K562 (cell line): ENCODE results near the gene FAM120B. TPM values are rescaled to one million over a fixed set of nuclear protein-coding genes. Genes with fewer than 3 reads are reported as not detected.

Source experiments
- ARID2 ChIP-seq: fragments of 450-650 bp; IDR thresholded peaks from 2 replicates; pipeline ENCODE4 v1.6.1; 2017; ENCODE audit warnings: antibody characterized with exemption, mild to moderate bottlenecking
- GTF2F1 ChIP-seq: IDR thresholded peaks from 2 replicates; pipeline ENCODE4 v1.6.1; 2011; ENCODE audit warnings: low read depth, low read length, improper control_type of control experiment
- MCM3 ChIP-seq: fragments of 450-650 bp; IDR thresholded peaks from 2 replicates; pipeline ENCODE4 v1.6.1; 2016
- MTA3 ChIP-seq: fragments of 450-650 bp; formaldehyde crosslinking; IDR thresholded peaks from 2 replicates; pipeline ENCODE4 v1.6.1; 2017; ENCODE audit warnings: mild to moderate bottlenecking, borderline replicate concordance
- POLR2AphosphoS5 ChIP-seq: IDR thresholded peaks from 2 replicates; pipeline ENCODE4 v1.6.1; 2011; ENCODE audit warnings: mild to moderate bottlenecking, low read depth, low read length, moderate library complexity; ENCODE audit not compliant: control insufficient read depth, insufficient read depth
- SIN3A ChIP-seq, 2 experiments: fragments of 150-350 bp in 1 of 2; IDR thresholded peaks; 2 replicates each; pipeline ENCODE4 v1.6.1; 2011 to 2016; ENCODE audit warnings: borderline replicate concordance in 2 of 2, low read depth in 2 of 2, low read length in 2 of 2, mild to moderate bottlenecking in 2 of 2, moderate library complexity in 2 of 2; ENCODE audit not compliant: control insufficient read depth in 1 of 2
- SRSF9 ChIP-seq: fragments of 200-400 bp; formaldehyde crosslinking; IDR thresholded peaks from 2 replicates; pipeline ENCODE4 v1.6.1; 2017; ENCODE audit warnings: low read depth, low read length, borderline replicate concordance
- TCF3 ChIP-seq: sonication (generic); formaldehyde crosslinking; IDR thresholded peaks from 2 replicates; pipeline ENCODE4 v1.4.0; 2020; ENCODE audit warnings: mild to moderate bottlenecking, missing genetic modification reagents
- ZNF124 ChIP-seq: sonication (generic); formaldehyde crosslinking; IDR thresholded peaks from 2 replicates; pipeline ENCODE4 v1.8.1; 2022; ENCODE audit warnings: missing genetic modification reagents
- ZNF507 ChIP-seq: conservative IDR thresholded peaks from 2 replicates; pipeline ENCODE4 v1.6.1; 2017; ENCODE audit warnings: missing genetic modification characterization, missing compliant biosample characterization
- polyA plus RNA-seq, 8 experiments: library from polyadenylated mRNA; depleted of rRNA in 4 of 8; stranded (reverse) in 5 of 8; unstranded in 3 of 8; fragments of >200 nt; fragmentation: Nextera tagmentation in 2 of 8; fragmentation: Illumina TruSeq in 1 of 8; extraction: Ambion mirVana in 2 of 8; extraction: Trizol in 1 of 8; gene quantifications; 2 replicates each; pipeline versions ENCODE4 v1.2.1 to v1.2.3, GENCODE V29; 2011 to 2014; ENCODE audit warnings: inconsistent platforms in 1 of 8, missing spikeins in 1 of 8
- total RNA-seq, 7 experiments: library from RNA; depleted of rRNA in 6 of 7; stranded (reverse); fragments of >200 nt in 6 of 7; fragmentation: Illumina TruSeq in 2 of 7; extraction: Trizol in 2 of 7; gene quantifications; 2 replicates each; pipeline versions ENCODE4 v1.2.1 to v1.2.3, GENCODE V29; 2011 to 2021; ENCODE audit warnings: low replicate concordance in 1 of 7
- TF ChIP-seq, protein P1 (sequence below): fragments of 450-650 bp; IDR thresholded peaks from 2 replicates; pipeline ENCODE4 v1.6.1; 2016; ENCODE audit warnings: low read depth

FAM120B gene
- total and polyA plus RNA-seq, 9 of the 15 experiments (the other 6 are each of a cell fraction or from before 2014, with no cell fraction given): 3.5 to 22.6 (median 14.7) TPM

DNA sequence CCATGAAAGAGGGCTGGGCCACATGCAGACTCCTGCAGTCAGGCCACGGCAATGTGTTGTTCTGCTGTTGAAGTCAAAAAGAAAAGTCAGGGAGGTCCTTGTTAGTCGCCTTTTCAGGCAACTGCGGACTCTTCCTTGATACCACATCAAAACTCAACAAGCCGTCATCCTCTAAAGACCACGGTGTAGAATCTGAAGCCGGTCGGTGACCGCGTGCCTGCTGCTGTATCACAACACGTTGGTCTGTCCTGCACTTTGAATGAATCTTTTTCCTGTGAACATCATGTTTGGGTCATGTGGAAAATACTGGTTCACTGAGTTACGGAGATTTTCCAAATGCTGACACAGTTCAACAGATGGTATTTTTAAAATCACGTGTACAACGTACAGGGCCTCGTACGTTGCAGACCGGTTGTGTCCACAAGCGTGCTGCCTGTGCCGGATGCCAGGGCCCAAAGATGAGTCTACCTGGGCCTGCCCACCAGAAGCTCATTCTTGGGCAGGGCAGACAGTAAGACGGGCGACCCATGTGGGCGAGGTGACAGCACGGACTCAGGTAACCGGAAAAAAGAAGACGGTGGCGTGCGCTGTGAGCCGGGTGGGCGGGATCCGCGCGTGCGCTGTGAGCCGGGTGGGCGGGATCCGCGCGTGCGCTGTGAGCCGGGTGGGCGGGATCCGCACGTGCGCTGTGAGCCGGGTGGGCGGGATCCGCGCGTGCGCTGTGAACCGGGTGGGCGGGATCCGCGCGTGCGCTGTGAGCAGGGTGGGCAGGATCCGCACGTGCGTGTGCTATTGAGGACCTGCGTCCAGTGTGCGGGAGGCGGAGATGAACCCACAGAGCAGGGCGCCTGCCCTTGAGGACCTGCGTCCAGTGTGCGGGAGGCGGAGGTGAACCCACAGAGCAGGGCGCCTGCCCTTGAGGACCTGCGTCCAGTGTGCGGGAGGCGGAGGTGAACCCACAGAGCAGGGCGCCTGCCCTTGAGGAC is 114.5 kb downstream of the FAM120B start (continued):
- TF ChIP-seq GTF2F1: no peak
- TF ChIP-seq MTA3: no peak
- TF ChIP-seq POLR2AphosphoS5: no peak
- no peak for TF ChIP-seq ZNF507 (tag)
- TF ChIP-seq, protein P1, sequence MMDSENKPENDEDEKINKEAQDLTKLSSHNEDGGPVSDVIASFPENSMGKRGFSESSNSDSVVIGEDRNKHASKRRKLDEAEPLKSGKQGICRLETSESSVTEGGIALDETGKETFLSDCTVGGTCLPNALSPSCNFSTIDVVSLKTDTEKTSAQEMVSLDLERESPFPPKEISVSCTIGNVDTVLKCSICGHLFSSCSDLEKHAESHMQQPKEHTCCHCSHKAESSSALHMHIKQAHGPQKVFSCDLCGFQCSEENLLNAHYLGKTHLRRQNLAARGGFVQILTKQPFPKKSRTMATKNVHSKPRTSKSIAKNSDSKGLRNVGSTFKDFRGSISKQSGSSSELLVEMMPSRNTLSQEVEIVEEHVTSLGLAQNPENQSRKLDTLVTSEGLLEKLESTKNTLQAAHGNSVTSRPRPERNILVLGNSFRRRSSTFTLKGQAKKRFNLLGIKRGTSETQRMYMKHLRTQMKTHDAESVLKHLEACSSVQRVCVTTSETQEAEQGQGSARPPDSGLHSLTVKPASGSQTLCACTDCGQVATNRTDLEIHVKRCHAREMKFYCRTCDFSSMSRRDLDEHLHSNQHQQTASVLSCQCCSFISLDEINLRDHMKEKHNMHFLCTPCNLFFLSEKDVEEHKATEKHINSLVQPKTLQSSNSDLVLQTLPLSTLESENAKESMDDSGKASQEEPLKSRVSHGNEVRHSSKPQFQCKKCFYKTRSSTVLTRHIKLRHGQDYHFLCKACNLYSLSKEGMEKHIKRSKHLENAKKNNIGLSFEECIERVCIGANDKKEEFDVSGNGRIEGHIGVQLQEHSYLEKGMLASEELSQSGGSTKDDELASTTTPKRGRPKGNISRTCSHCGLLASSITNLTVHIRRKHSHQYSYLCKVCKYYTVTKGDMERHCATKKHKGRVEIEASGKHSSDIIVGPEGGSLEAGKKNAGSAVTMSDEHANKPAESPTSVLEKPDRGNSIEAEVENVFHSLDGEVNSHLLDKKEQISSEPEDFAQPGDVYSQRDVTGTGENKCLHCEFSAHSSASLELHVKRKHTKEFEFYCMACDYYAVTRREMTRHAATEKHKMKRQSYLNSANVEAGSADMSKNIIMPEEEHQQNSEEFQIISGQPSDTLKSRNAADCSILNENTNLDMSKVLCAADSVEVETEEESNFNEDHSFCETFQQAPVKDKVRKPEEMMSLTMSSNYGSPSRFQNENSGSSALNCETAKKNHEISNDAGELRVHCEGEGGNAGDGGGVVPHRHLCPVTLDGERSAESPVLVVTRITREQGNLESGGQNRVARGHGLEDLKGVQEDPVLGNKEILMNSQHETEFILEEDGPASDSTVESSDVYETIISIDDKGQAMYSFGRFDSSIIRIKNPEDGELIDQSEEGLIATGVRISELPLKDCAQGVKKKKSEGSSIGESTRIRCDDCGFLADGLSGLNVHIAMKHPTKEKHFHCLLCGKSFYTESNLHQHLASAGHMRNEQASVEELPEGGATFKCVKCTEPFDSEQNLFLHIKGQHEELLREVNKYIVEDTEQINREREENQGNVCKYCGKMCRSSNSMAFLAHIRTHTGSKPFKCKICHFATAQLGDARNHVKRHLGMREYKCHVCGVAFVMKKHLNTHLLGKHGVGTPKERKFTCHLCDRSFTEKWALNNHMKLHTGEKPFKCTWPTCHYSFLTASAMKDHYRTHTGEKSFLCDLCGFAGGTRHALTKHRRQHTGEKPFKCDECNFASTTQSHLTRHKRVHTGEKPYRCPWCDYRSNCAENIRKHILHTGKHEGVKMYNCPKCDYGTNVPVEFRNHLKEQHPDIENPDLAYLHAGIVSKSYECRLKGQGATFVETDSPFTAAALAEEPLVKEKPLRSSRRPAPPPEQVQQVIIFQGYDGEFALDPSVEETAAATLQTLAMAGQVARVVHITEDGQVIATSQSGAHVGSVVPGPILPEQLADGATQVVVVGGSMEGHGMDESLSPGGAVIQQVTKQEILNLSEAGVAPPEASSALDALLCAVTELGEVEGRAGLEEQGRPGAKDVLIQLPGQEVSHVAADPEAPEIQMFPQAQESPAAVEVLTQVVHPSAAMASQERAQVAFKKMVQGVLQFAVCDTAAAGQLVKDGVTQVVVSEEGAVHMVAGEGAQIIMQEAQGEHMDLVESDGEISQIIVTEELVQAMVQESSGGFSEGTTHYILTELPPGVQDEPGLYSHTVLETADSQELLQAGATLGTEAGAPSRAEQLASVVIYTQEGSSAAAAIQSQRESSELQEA: no peak
- TF ChIP-seq MCM3: no peak
- no peak for TF ChIP-seq ARID2
- TF ChIP-seq ZNF124 (CRISPR knock-in tag): no peak
- TF ChIP-seq SRSF9: no peak
- TF ChIP-seq SIN3A (IDR thresholded peaks at IDR 0.05; ENCODE audit: borderline replicate concordance in 2 of 2, control insufficient read depth in 1 of 2, low read depth in 2 of 2, low read length in 2 of 2): no peak
- no peak for TF ChIP-seq TCF3 (CRISPR knock-in tag)
